ENCODE results near the gene SAP25. TPM values are rescaled to one million over a fixed set of nuclear protein-coding genes. Genes with fewer than 3 reads are reported as not detected.
A peak's percentile ranks its signal among the peaks of the same experiment; 100 is the strongest.

Gene SAP25
- total RNA-seq, 2 experiments from 2014 or later: 52.0 to 53.4 TPM

GRCh38 chr7:100570954-100571828, 2.5 kb downstream of the SAP25 start:
- Histone ChIP-seq H3K9me3 (ENCODE audit: control insufficient read depth in 1 of 2, insufficient read depth in 1 of 2, low read length in 2 of 2) (no peaks in the 10 kb centered on the region), H3K4me3 (ENCODE audit: low read length) (no peak overlapping the region), H3K27ac (ENCODE audit: low read depth in 1 of 2, low read length in 2 of 2) (no peak overlapping the region), H3K4me1 (ENCODE audit: insufficient read depth, low read length) (peaks cover 55% of the 10 kb centered on the region), H3K27me3 (ENCODE audit: control insufficient read depth in 1 of 2, insufficient read depth in 2 of 2, low read length in 2 of 2) (no peaks in the 10 kb centered on the region), H3K36me3 (ENCODE audit: insufficient read depth, low read length) (peaks cover 39% of the 10 kb centered on the region)
- peaks cover 34% of the 10 kb centered on the region for H3K4me1 Mint-ChIP-seq (ENCODE audit: low read depth)
- H3K27me3 Mint-ChIP-seq: no peaks in the 10 kb centered on the region
- H3K27ac Mint-ChIP-seq: peak overlapping the region; percentile 73
- ATAC-seq (ENCODE audit: poor library complexity) (no peak), DNase-seq (peak in 1 of 14 experiments; percentile 38)
- intact Hi-C loops (cut with DNase I, micrococcal nuclease): loop anchor here (1.0 kb wide), 2 partner anchors 12 to 15 kb away; partner anchors contain the start of genes FBXO24 (in 1 of the 2) and LRCH4 (in 1 of the 2)
- ChIA-PET POLR2A (interaction anchor here (0.8 to 4.6 kb wide), 6 partner anchors 10 to 134 kb away, joined by 3 to 70 read pairs (median 4); partner anchors contain the start of genes FBXO24, LRCH4, MOSPD3 and POP7), CTCF (interaction anchor here (1.0 to 1.3 kb wide), 2 partner anchors 11 to 17 kb away, joined by 3 to 6 read pairs; no protein-coding TSS in a partner anchor)
- TF ChIP-seq CTCF (IDR thresholded peaks at IDR 0.05): no peak
- peaks cover 32% of the 10 kb centered on the region for H3K36me3 Mint-ChIP-seq (ENCODE audit: low read depth)
- peak overlapping the region; percentile 45 for H3K4me3 Mint-ChIP-seq
- no peaks in the 10 kb centered on the region for H3K9me3 Mint-ChIP-seq

- no peaks in the 10 kb centered on the region for H3K9me3 ChIP-seq (ENCODE audit: control insufficient read depth in 1 of 2, insufficient read depth in 1 of 2, low read length in 2 of 2)
- peaks cover 56% of the 10 kb centered on the region for H3K4me1 ChIP-seq (ENCODE audit: insufficient read depth, low read length)
- H3K27ac Mint-ChIP-seq: peak overlapping the region; percentile 72
- peak overlapping the region; percentile 62 for H3K4me3 Mint-ChIP-seq
- ATAC-seq (ENCODE audit: poor library complexity) (peak; percentile 28), DNase-seq (peak in 10 of 14 experiments; percentile 30 to 74 (median 50))
- intact Hi-C loops (cut with DNase I, micrococcal nuclease): no loop called here
- H3K36me3 Mint-ChIP-seq (ENCODE audit: low read depth): peaks cover 16% of the 10 kb centered on the region
- peak overlapping the region; percentile 22 to 66 for H3K27ac ChIP-seq (ENCODE audit: low read depth in 1 of 2, low read length in 2 of 2)
- H3K27me3 Mint-ChIP-seq: no peaks in the 10 kb centered on the region
- CTCF ChIA-PET: interaction anchor here (0.6 to 2.1 kb wide), 4 partner anchors 9 to 23 kb away, joined by 3 to 8 read pairs (median 4); partner anchors contain the start of genes FBXO24 and LRCH4
- peaks cover 34% of the 10 kb centered on the region for H3K4me1 Mint-ChIP-seq (ENCODE audit: low read depth)
- H3K36me3 ChIP-seq (ENCODE audit: insufficient read depth, low read length): peaks cover 24% of the 10 kb centered on the region
- H3K9me3 Mint-ChIP-seq: no peaks in the 10 kb centered on the region
- POLR2A ChIA-PET: interaction anchor here (0.6 to 6.6 kb wide), 7 partner anchors 16 to 403 kb away, joined by 3 to 92 read pairs (median 4); partner anchors contain the start of genes FBXO24, LRCH4 and ZCWPW1
- peak; percentile 45 for TF ChIP-seq CTCF (IDR thresholded peaks at IDR 0.05)
- peak overlapping the region; percentile 46 for H3K4me3 ChIP-seq (ENCODE audit: low read length)
- no peaks in the 10 kb centered on the region for H3K27me3 ChIP-seq (ENCODE audit: control insufficient read depth in 1 of 2, insufficient read depth in 2 of 2, low read length in 2 of 2)
Observed at GRCh38 chr7:100568896-100569844, 4.5 kb downstream of the SAP25 start.

Measured in CD4-positive, alpha-beta T cell (primary cell).